Effector CD8-positive, alpha-beta T cell (primary cell): ENCODE data around the gene ZNF14.
"Not testable (repeated sequence)": the region's sequence is repeated elsewhere in the genome, so short reads cannot be mapped to it uniquely, and the experiment has no call there.

Source experiments
- DNase-seq: peaks from one replicate; lab custom pipeline; 2025; lab: John Stamatoyannopoulos, UW
- total RNA-seq, 4 experiments: gene quantifications; one replicate each; lab custom pipeline; 2026; lab: John Stamatoyannopoulos, UW

The ZNF14 gene
- 22.8 to 84.0 (median 45.1) reads per million in 4 experiments for total RNA-seq

- DNase-seq: peak; percentile 87
These were observed at the start of gene ZNF14 for GRCh38 chr19:19732579-19733501. Gene ZNF14 (minus strand): TSS chr19:19733112. CDS start chr19:19732958, 154 bp downstream.

GRCh38 chr19:19781791-19782190 is 48.9 kb upstream of the ZNF14 start:
- DNase-seq: not testable (repeated sequence)

- no peak for DNase-seq
These were observed 45.8 kb upstream of the ZNF14 start for GRCh38 chr19:19778666-19779065.

GRCh38 chr19:19777692-19778091 is 44.8 kb upstream of the ZNF14 start:
- DNase-seq: no peak

- DNase-seq: peak; percentile 87
These were observed 43.5 kb upstream of the ZNF14 start for GRCh38 chr19:19776206-19777008.

GRCh38 chr19:19775891-19776205 is 42.9 kb upstream of the ZNF14 start:
- DNase-seq: no peak

GRCh38 chr19:19774354-19775033 is 41.6 kb upstream of the ZNF14 start:
- DNase-seq: no peak

GRCh38 chr19:19771963-19772362 is 39.1 kb upstream of the ZNF14 start:
- not testable (repeated sequence) for DNase-seq

GRCh38 chr19:19769971-19770370 is 37.1 kb upstream of the ZNF14 start:
- DNase-seq: not testable (repeated sequence)

GRCh38 chr19:19758164-19758563 is 25.3 kb upstream of the ZNF14 start:
- DNase-seq: no peak

GRCh38 chr19:19752760-19753403 is 20.0 kb upstream of the ZNF14 start:
- DNase-seq: no peak

GRCh38 chr19:19751846-19752245 is 18.9 kb upstream of the ZNF14 start:
- no peak for DNase-seq

- DNase-seq: no peak
These were observed 18.2 kb upstream of the ZNF14 start for GRCh38 chr19:19750842-19751790.

GRCh38 chr19:19749908-19750841 is 17.3 kb upstream of the ZNF14 start:
- no peak for DNase-seq

GRCh38 chr19:19749117-19749907 is 16.4 kb upstream of the ZNF14 start:
- DNase-seq: no peak

GRCh38 chr19:19748249-19748938 is 15.5 kb upstream of the ZNF14 start:
- DNase-seq: no peak

GRCh38 chr19:19747357-19748220 is 14.7 kb upstream of the ZNF14 start:
- no peak for DNase-seq
